ENCODE results near the gene MFSD1.

- no peak for TF ChIP-seq CTCF (conservative IDR thresholded peaks at IDR 0.05; ENCODE audit: low read depth, low read length)
- TF ChIP-seq EZH2 (IDR thresholded peaks at IDR 0.05; ENCODE audit: low read length, unreplicated experiment): no peak
- TF ChIP-seq EZH2phosphoT487 (IDR thresholded peaks at IDR 0.05; ENCODE audit: borderline replicate concordance, low read length): no peak
Observed at GRCh38 chr3:158782283-158782989, 19.4 kb upstream of the MFSD1 start.
